Endothelial cell of umbilical vein (primary cell): ENCODE results near the gene CHN1.

Experiments used
- CTCF ChIP-seq, 2 donors: IDR thresholded peaks; 1 replicate in 1 of 2; 2 replicates in 1 of 2; pipeline ENCODE4 v1.5.1; 2011; ENCODE audit warnings: low read length in 2 of 2, mild to moderate bottlenecking in 2 of 2, moderate library complexity in 2 of 2, control low read depth in 1 of 2, inconsistent platforms in 1 of 2, low read depth in 1 of 2; ENCODE audit not compliant: insufficient read depth in 1 of 2; ENCODE audit errors: extremely low read depth in 1 of 2
- EZH2 ChIP-seq: IDR thresholded peaks from 2 replicates; pipeline ENCODE4 v1.6.1; 2012; ENCODE audit warnings: borderline replicate concordance, low read depth, mild to moderate bottlenecking, moderate library complexity, low read length, inconsistent platforms; ENCODE audit not compliant: severe bottlenecking
- FOS ChIP-seq: IDR thresholded peaks from 2 replicates; pipeline ENCODE4 v1.6.1; 2011; ENCODE audit warnings: mild to moderate bottlenecking, low read length, moderate library complexity, borderline replicate concordance; ENCODE audit not compliant: insufficient read depth
- POLR2A ChIP-seq: IDR thresholded peaks from 2 replicates; pipeline ENCODE4 v1.6.1; 2012; ENCODE audit warnings: low read depth, mild to moderate bottlenecking, control low read depth, low read length
- POLR2AphosphoS5 ChIP-seq: IDR thresholded peaks from 2 replicates; pipeline ENCODE4 v1.6.1; 2012; ENCODE audit warnings: low read depth, mild to moderate bottlenecking, control low read depth, low read length, moderate library complexity; ENCODE audit not compliant: insufficient read depth

GRCh38 chr2:174841350-174841749 is 163.8 kb downstream of the CHN1 start:
- TF ChIP-seq CTCF (IDR thresholded peaks at IDR 0.05; ENCODE audit: extremely low read depth in 1 of 2, insufficient read depth in 1 of 2, low read depth in 1 of 2, low read length in 2 of 2) (no peak), FOS (no peak), POLR2AphosphoS5 (no peak), EZH2 (no peak), POLR2A (no peak)
